DMS 273 treated with DMSO at 0.1 percent for 48 hours (cell line): Measurements from ENCODE around the gene OSBPL3.

Source experiments
- DNase-seq: peaks from one replicate; lab custom pipeline; 2025; lab: John Stamatoyannopoulos, UW

The OSBPL3 gene

GRCh38 chr7:24955313-24955712 is 24.7 kb downstream of the OSBPL3 start:
- no peak for DNase-seq

DNA sequence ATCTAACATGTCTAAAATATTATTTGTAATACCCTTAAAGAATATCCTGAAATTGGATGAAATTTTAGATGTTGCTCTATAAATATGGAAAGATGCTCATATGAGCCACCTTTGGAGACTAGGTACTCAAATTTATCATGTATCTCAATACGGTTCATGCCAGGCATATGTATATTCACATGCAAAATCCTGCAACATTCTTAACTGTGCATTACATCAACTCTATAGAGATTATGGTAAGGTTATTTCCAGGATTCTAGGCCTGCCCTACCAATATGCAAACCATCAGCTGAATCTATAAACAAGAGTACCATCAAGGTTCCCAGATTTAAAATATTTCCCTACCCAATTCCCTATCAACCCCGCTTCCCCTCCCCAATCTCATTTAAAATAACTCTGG is 27.5 kb downstream of the OSBPL3 start:
- no peak for DNase-seq

DNA sequence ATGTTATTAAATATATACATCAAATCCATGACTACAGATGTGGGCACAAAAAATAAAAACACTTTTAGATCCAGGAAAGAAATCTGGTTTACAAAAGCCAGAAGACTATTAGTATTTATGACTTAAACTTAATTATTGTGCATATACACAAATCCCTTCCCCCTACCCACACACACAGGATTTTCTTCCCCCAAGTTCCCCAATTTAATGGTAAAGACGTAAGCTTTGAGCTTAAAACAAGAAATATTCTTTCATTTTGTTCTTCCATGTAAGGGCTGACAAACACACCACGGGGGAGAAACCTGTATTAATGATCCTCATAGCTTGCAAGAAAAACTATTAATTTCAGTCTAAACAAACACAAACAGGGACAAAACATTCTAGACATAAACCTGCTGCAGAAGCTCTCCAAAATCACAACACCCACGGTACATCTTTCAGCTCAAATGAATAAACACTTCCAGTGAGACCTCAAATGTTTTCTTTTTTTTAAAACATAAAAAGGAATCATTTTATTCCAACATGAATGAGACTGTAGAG is 28.5 kb downstream of the OSBPL3 start:
- DNase-seq, result no peak

DNA sequence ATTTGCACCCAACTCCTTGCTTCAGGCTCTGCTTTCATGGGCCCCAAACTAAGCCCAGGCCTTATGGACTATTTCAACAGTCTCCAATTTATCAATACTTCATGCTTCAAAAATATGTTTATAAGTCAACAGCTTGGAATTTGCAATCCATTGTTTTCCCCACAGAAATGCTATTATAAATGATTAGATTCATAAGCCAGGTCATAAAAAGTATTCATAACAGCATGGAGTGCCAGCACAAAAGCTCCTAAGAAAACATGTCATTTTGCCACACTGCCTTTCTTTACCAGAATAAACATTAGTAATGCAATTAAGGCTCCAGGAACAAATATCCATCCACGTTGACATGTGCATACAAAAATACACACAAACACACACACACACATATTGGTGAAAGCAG is 30.1 kb downstream of the OSBPL3 start:
- DNase-seq, result no peak

DNA sequence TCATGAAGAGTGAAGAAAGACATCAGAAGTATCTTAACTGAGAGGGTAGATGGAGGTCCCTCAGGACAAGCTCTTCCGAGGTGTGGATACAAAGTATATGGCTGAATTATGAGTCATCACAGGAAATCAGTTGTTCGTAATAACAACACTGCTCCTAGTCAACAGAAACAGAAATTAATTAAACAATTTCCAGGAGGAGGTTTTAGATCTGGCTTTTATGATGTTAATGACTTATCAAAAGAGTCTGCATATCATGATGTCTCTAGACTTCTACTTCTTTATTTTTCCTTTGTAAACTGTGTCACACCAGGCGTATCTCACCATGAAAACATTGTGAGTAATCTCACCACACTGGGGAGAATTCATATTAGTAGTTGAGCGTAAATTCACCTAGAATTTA is 31.2 kb downstream of the OSBPL3 start:
- DNase-seq, result no peak

- no peak for DNase-seq
Observed at GRCh38 chr7:24946467-24946866, 33.5 kb downstream of the OSBPL3 start.

DNA sequence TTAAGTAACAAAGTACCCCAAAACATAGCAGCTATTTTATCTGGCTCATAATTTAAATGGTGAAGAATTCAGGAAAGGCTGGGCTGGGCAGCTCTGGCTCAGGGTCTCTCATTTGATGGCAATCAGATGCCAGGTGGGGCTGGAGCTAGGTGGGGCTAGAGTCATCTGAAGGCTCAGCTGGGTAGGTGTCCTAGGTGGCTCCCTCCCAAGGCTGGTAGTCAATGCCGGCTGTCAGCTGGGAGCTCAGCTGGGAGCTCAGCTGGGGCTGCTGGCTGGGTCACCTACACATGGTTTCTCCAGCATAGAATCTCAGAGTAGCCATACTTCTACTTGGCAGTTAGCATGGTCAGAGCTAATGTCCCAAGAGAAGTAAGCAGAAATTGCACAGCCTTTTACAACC is 34.1 kb downstream of the OSBPL3 start:
- no peak for DNase-seq

DNA sequence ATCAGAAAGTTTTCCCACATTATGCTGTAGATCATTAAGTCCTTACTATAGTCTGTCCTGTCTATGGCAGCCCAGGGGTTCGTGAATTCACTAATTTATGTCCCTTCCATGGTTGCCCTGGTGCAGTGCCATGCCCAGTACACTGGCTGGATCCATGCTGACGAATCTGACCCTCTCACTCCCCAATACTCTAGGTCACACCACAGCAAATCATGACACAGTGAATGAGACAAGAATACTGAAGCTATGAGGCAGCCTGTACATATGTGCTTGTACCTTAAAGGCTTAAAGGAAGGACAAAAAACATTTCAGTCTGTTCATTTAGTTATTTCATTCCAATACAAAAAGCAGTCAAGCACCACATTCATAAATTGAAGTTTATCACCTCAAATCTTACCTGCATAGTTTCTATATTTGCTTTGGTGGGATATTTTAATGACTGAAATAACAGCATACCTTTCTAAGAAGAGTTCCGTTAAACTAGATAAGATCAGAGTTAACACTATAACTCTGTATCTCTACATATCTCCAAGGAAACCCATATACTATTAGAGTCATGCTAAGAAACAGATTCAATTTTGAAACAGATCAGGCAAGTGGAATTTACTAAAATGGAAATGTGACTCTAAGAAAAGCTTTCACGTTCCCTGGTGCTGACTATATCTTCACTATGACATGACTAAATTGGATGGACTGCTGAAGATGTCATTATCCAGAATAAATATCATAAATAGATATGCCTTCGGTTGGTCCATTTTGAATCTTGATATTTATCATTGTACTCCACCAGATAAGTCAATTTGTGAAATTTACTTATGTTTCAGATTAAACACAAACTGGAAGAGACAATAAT is 36.7 kb downstream of the OSBPL3 start:
- DNase-seq, result no peak

- DNase-seq, result no peak
Observed at GRCh38 chr7:24942226-24942625, 37.8 kb downstream of the OSBPL3 start.

DNA sequence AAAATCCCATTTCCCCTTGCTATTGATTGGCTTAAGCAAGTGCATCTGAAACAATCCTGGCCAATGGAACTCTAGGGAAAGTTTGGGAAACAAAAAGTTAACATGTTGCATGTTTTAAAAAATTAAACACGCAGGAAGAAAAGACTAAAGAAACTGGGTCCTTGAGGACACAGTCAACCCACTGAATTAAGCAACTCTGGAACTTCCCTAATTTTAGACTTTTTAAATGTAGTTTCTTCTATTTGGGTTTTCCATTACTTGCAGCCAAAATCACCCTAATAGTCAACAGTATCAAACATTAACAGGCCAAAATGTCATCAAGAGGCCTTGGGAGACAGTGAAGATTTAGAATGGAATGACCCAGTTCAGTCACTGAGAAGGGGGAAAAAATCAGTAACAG is 40.6 kb downstream of the OSBPL3 start:
- no peak for DNase-seq

- DNase-seq, result no peak
Observed at GRCh38 chr7:24936121-24936824, 43.7 kb downstream of the OSBPL3 start.

- DNase-seq, result no peak
Observed at GRCh38 chr7:24933298-24933697, 46.7 kb downstream of the OSBPL3 start.

- no peak for DNase-seq
Observed at GRCh38 chr7:24932815-24933214, 47.2 kb downstream of the OSBPL3 start.

DNA sequence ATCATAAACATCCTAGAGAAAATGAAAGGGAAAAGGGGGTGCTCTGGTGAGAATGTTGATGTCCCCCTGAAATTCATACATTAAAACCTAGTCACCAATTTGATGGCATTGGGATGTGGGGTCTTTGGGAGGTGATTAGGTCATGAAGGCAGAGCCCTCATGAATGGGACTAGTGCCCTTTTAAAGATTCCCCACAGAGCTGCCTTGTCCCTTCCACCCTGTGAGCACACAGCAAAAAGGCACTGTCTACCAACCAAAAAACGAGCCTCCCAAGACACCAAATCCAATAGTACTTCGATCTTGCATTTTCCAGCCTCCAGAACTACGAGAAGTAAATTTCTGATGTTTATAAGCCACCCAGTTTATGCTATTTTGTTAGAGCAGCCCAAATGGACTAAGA is 47.6 kb downstream of the OSBPL3 start:
- DNase-seq, result no peak

DNA sequence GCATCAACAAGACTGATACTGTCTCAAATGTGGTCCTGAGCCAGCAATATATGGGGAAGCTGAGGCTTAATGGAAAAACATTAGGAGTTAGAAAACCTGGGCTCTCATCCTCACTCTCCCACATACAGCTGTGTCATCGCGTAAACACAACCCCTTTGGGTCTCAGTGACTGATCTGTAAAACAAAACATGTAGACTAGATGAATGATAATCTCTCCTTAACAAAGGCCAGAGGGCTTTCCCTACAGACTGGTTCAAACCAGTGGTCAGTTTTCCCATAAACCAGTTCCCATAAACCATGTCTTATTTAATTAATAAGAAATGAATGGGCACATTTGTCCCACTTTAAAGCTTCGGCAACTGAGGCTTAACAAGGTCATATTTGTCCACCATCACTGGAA is 48.1 kb downstream of the OSBPL3 start:
- no peak for DNase-seq

- DNase-seq, result no peak
Observed at GRCh38 chr7:24930856-24931255, 49.1 kb downstream of the OSBPL3 start.

GRCh38 chr7:24926623-24927524 is 53.1 kb downstream of the OSBPL3 start:
- DNase-seq, result no peak

DNA sequence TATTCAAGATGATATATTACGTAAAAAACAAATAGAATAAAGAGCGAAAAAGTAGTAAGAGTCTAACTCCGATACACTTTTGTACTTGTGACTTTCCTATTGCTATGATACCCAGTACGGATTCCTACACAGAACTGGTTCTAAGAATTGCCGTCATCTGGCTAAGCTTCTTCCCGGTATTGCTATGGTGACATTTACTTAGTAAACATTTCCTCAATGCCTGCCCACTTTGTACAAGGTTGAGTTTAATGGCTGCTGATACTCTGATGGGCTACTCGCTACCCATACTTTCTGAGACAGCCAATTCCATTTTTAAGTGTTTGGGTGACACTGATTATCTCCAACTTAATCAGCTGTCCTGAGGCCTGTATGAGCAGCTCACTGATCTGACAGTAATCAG is 55.6 kb downstream of the OSBPL3 start:
- DNase-seq, result no peak

DNA sequence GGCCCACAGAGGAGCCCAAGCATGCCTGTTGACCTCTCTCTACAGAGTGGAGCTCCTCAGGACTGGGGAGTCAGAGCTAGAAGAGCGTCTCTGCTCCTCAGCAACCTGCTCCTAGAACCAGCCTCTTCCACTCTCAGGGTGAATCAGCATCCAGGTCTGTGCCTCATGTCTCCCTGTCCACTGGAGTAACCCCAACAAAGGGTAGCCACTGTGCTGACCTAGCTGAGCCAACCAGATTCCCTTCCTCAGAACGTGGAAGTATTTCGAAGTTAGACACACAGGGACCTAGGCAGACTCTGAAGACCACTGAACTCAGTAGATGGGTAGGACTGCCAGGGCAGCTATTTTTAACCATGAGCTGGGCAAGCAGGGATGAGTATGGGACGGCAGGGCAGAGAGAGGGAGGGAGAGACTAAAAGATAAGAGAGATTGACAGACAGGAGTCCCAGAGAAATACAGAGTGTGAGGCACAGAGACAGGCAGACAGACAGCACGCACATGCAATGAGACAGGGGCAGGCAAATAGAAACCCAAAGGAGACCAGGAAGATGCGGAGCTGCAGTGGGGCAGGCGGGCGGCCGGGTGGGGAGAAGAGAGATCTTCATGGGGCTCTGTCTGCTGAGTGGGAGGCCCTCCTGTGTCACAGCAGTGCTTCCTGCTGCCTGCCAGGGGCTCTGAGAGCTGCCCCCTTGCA is 56.7 kb downstream of the OSBPL3 start:
- DNase-seq, result no peak

DNA sequence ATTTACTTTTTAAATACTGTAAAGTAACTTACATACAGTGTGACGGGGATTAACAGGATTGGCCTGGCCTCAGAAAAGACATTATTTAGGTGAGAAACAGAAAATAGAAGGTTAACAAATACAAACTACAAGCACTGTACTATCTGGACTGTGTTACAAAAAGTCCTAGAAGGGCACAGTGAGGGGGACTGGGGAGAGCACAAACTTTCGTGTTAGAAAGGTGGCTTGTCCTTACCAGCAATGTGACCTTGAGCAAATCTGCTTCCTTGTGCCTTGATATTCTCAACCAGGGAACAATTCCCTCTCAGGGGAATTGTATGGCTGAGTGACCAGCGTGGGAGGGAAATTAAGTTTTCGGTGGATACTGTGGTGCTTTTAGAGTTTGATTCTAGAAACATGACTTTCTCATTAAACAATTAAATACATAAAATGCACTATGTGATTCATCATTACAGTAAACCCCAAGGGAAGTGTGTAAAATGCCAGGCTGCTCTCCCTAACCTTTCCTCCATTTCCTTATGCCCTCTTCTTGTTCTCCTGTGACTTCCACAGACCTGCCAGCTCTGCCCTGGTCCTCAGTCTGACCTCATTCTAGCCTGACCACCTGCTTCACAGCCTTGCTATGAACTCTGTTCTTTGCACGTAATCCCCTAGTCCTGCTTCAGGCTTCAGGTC is 57.7 kb downstream of the OSBPL3 start:
- no peak for DNase-seq

GRCh38 chr7:24921362-24921679 is 58.7 kb downstream of the OSBPL3 start:
- no peak for DNase-seq
